HFF-Myc (cell line): ENCODE data around the gene SLMAP.

Source experiments
- DNase-seq: peaks from one replicate; pipeline ENCODE4 v3.0.0-alpha.2; 2011; ENCODE audit warnings: low read depth; ENCODE audit errors: extremely low read depth
- H3K4me3 ChIP-seq: replicated peaks from 2 replicates; pipeline ENCODE4 v1.5.1; 2011; ENCODE audit warnings: low read depth, mild to moderate bottlenecking, control low read depth, low read length
- TF ChIP-seq, protein P1 (sequence below): IDR thresholded peaks from 2 replicates; pipeline ENCODE4 v1.5.1; 2012; ENCODE audit warnings: mild to moderate bottlenecking, low read depth, low read length, control low read depth; ENCODE audit errors: missing control alignments

SLMAP gene

DNA sequence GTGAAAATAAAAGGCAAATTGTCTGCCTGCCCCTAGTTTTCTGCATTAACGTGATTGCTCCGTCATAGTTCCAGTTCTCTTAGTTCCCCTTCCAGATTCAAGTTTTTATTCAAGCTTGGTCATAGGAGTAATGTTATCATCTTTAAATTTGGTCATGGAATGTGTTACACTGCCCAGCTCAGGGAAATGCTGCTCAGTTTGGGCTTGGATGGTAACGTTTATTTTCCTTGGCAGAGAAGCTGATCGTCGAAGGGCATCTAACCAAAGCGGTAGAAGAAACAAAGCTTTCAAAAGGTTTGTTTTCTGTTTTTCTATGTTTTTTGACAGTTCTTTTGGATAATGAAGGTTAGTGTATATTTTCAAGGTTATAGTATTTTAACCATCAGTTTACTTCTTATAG, 133.7 kb downstream of the SLMAP start:
- TF ChIP-seq, protein P1, sequence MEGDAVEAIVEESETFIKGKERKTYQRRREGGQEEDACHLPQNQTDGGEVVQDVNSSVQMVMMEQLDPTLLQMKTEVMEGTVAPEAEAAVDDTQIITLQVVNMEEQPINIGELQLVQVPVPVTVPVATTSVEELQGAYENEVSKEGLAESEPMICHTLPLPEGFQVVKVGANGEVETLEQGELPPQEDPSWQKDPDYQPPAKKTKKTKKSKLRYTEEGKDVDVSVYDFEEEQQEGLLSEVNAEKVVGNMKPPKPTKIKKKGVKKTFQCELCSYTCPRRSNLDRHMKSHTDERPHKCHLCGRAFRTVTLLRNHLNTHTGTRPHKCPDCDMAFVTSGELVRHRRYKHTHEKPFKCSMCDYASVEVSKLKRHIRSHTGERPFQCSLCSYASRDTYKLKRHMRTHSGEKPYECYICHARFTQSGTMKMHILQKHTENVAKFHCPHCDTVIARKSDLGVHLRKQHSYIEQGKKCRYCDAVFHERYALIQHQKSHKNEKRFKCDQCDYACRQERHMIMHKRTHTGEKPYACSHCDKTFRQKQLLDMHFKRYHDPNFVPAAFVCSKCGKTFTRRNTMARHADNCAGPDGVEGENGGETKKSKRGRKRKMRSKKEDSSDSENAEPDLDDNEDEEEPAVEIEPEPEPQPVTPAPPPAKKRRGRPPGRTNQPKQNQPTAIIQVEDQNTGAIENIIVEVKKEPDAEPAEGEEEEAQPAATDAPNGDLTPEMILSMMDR: no peak
- H3K4me3 ChIP-seq: no peak overlapping the region
- no peak for DNase-seq

DNA sequence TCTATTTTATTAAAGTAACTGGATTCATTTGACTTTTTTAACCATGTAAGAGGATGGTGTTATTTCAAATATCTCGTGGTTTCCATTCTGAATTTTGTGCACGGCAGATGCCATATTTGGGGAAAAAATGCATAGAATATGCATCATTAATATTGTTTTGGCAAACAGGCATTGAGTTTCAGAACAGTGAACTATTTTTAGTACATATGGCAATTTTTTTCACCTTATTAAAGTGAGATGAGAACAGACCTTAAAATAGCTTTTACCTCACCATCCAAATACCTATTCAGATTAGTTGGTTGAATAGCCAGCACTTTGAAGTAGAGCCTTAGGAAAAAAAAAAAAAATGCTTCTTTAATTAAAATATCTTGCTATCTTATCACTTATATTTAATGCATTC, 134.8 kb downstream of the SLMAP start:
- TF ChIP-seq, protein P1: no peak
- no peak overlapping the region for H3K4me3 ChIP-seq
- DNase-seq: no peak

DNA sequence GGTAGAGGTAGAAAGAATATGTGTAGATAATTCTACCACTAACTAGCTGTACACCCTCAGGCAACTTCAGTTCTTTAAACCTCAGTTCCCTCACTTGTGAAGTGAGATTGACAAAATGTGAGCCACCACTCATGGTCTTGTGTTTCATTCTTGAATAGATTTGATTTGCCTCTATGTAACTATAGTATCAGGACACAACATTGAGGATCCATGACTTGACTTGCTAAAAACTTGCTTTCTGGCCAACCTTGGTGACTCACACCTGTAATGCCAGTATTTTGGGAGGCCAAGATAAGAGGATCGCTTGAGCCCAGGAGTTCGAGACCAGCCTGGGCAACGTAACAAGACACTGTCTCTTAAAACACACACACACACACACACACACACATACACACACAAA, 136.3 kb downstream of the SLMAP start:
- TF ChIP-seq, protein P1: no peak
- no peak for DNase-seq
- H3K4me3 ChIP-seq: no peak overlapping the region

DNA sequence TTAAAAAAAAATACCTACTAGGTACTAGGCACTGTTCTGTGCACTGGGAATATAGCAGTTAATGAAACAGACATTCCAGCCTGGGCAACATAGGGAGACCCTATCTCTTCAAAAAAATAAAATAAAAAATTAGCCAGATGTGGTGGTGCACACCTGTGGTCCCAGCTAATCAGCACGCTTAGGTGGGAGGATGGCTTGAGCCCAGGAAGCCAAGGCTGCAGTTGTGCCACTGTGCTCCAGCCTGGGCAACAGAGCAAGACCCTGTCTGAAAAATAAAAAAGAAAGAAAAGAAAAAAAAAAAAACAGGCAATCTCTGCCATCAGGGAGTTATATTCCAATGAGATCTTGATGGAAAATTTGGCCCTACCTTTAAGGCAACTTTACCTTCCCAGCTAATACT, 137.0 kb downstream of the SLMAP start:
- DNase-seq: no peak
- no peak overlapping the region for H3K4me3 ChIP-seq
- TF ChIP-seq, protein P1: no peak

DNA sequence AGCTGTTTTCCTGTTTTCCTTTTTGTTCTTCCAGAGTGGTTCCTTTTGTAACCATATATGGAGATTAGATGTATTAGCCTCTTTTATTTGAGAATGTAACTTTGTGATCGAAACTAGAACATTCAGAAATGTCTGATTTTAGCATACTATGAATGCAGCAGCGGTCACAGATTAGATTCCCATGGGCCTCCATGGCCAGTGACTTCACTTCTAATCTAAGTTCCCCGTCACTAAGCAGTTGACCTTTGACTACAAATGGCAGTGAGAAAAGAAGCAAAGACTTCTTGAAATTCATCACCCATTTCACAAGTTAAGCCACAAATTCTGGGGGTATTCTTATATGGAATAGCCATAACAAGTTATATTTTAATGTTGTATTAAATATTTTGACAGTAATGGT, 137.6 kb downstream of the SLMAP start:
- H3K4me3 ChIP-seq: no peak overlapping the region
- no peak for DNase-seq
- TF ChIP-seq, protein P1: no peak

DNA sequence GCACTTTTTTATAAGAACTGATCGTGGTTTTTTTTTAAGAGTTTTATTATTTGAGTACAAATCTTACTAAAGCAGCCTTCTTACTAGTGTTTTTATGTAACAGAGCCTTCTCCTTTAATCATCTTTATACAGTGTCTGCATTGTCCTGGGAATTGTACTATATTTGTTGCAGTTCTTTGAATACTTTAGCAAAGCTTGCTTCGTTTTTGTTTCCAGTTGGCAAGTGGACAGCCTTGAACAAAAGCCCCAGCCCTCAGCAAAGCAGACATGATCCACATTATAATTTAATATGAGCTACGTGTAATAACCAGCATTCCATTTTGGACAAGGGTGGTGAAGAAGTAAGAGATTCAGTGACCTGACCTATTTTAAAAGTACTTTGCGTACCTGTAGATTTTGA, 139.9 kb downstream of the SLMAP start:
- no peak for DNase-seq
- no peak overlapping the region for H3K4me3 ChIP-seq
- TF ChIP-seq, protein P1: no peak

DNA sequence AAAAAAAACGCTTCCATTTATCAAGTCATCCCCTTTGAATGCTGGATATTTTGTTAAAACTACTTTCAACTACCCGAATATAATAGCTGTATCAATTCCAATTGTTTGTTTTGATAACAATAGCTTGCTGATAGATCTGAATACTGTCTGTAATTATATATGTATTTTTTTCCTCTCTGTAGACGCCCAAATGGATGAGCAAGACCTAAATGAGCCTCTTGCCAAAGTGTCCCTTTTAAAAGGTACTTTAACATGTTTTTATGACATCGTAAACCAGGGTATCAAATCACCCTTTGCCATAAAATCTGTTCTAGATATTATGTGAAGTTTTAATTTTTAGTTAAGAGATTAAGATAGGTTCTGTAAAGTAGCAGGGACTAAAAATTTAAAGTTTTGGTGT, 140.6 kb downstream of the SLMAP start:
- no peak overlapping the region for H3K4me3 ChIP-seq
- TF ChIP-seq, protein P1: no peak
- no peak for DNase-seq
